ENCODE measurements around the gene CDH13.

The CDH13 gene

GRCh38 chr16:83308414-83308813 lies 681.6 kb downstream of the CDH13 start (continued):
- TF ChIP-seq, protein P1, sequence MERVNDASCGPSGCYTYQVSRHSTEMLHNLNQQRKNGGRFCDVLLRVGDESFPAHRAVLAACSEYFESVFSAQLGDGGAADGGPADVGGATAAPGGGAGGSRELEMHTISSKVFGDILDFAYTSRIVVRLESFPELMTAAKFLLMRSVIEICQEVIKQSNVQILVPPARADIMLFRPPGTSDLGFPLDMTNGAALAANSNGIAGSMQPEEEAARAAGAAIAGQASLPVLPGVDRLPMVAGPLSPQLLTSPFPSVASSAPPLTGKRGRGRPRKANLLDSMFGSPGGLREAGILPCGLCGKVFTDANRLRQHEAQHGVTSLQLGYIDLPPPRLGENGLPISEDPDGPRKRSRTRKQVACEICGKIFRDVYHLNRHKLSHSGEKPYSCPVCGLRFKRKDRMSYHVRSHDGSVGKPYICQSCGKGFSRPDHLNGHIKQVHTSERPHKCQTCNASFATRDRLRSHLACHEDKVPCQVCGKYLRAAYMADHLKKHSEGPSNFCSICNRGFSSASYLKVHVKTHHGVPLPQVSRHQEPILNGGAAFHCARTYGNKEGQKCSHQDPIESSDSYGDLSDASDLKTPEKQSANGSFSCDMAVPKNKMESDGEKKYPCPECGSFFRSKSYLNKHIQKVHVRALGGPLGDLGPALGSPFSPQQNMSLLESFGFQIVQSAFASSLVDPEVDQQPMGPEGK (CRISPR knock-in tag; IDR thresholded peaks at IDR 0.05; ENCODE audit: borderline replicate concordance), result no peak

- TF ChIP-seq TSHZ2 (CRISPR knock-in tag; IDR thresholded peaks at IDR 0.05) (no peak), BACH2 (CRISPR knock-in tag; IDR thresholded peaks at IDR 0.05; ENCODE audit: borderline replicate concordance) (no peak), CREB5 (CRISPR knock-in tag; IDR thresholded peaks at IDR 0.05; ENCODE audit: low read depth) (no peak), GLIS3 (CRISPR knock-in tag; IDR thresholded peaks at IDR 0.05) (no peak), SNAI2 (CRISPR knock-in tag; IDR thresholded peaks at IDR 0.05) (no peak), ZNF8 (CRISPR knock-in tag; IDR thresholded peaks at IDR 0.05) (no peak), ARNTL (CRISPR knock-in tag; IDR thresholded peaks at IDR 0.05; ENCODE audit: borderline replicate concordance, low read depth) (no peak), ISL1 (CRISPR knock-in tag; IDR thresholded peaks at IDR 0.05) (no peak), CSRNP3 (CRISPR knock-in tag; IDR thresholded peaks at IDR 0.05) (no peak), RARB (CRISPR knock-in tag; IDR thresholded peaks at IDR 0.05) (no peak), POU6F1 (CRISPR knock-in tag; IDR thresholded peaks at IDR 0.05; ENCODE audit: borderline replicate concordance, low read depth) (no peak), CSDC2 (CRISPR knock-in tag; IDR thresholded peaks at IDR 0.05) (no peak), OSR1 (CRISPR knock-in tag; IDR thresholded peaks at IDR 0.05) (no peak), ZNF565 (CRISPR knock-in tag; conservative IDR thresholded peaks at IDR 0.05; ENCODE audit: low read depth) (no peak), ESRRG (CRISPR knock-in tag; IDR thresholded peaks at IDR 0.05) (no peak), TOX (CRISPR knock-in tag; IDR thresholded peaks at IDR 0.05; ENCODE audit: borderline replicate concordance) (no peak)
- TF ChIP-seq, protein P1 (CRISPR knock-in tag; IDR thresholded peaks at IDR 0.05; ENCODE audit: borderline replicate concordance), result no peak
- no peak for ATAC-seq
Measured at GRCh38 chr16:83310816-83311215, 684.0 kb downstream of the CDH13 start.

DNA sequence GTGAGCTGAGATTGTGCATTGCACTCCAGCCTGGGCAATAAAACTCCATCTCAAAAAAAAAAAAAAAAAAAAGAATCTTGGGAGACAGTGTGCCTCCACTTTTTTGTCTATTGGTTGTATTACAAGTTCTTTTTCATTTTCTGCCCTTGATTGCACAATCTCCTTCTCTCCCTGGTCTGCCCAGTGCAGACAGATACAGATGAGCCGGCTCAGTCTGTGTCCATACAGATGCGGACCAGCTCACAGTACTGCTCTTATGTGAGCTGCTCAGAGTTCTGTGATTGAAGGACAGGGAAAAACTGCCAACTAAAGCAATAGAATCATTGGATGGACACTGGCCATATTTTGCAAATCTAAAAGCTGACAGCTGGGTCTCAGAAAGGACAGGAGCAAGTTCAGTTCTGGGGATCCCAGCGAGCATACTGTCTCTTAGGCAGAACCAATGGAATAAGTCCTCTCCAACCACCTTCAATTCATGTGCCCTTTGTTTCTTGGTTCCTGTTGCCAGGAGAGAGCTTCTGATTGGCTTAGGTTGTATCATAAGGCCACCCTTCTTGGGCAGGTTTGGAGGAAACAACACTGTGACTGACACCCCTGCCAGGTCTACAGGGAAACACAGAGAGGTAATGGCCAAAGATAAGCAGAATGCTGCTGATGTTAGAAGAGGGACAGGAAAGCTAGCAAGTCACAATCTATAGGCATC lies 685.4 kb downstream of the CDH13 start:
- TF ChIP-seq CSRNP3 (CRISPR knock-in tag; IDR thresholded peaks at IDR 0.05) (no peak), ZNF70 (CRISPR knock-in tag; IDR thresholded peaks at IDR 0.05) (no peak), GLIS3 (CRISPR knock-in tag; IDR thresholded peaks at IDR 0.05) (no peak), ISL1 (CRISPR knock-in tag; IDR thresholded peaks at IDR 0.05) (no peak)
- ATAC-seq, result no peak

All from SK-N-SH treated with all-trans-retinoic acid at 6 μM for 48 hours (cell line).